K562 (cell line): ENCODE data around the gene FOXN3.

Experiments used
- CEBPB ChIP-seq: fragments of 450-650 bp; IDR thresholded peaks from 2 replicates; pipeline ENCODE4 v1.6.1; 2016; ENCODE audit warnings: missing genetic modification characterization, missing compliant biosample characterization
- HDAC2 ChIP-seq: fragments of 450-650 bp; IDR thresholded peaks from 2 replicates; pipeline ENCODE4 v1.6.1; 2016; ENCODE audit warnings: mild to moderate bottlenecking
- JUND ChIP-seq, 2 experiments: IDR thresholded peaks; 2 replicates in 1 of 2; 3 replicates in 1 of 2; pipeline ENCODE4 v1.6.1; 2011; ENCODE audit warnings: borderline replicate concordance in 2 of 2, low read depth in 2 of 2, low read length in 2 of 2, improper control_type of control experiment in 1 of 2, missing biosample characterization in 1 of 2, missing genetic modification characterization in 1 of 2, missing genetic modification reagents in 1 of 2
- RAD21 ChIP-seq, 2 experiments: fragments of 250-450 bp in 1 of 2; fragments of 450-650 bp in 1 of 2; sonication (Bioruptor Pico) in 1 of 2; formaldehyde crosslinking in 1 of 2; IDR thresholded peaks in 1 of 2; conservative IDR thresholded peaks in 1 of 2; 2 replicates each; pipeline versions ENCODE4 v1.4.0 to v1.8.0; 2020 to 2022; ENCODE audit warnings: mild to moderate bottlenecking in 2 of 2, moderate library complexity in 1 of 2

DNA sequence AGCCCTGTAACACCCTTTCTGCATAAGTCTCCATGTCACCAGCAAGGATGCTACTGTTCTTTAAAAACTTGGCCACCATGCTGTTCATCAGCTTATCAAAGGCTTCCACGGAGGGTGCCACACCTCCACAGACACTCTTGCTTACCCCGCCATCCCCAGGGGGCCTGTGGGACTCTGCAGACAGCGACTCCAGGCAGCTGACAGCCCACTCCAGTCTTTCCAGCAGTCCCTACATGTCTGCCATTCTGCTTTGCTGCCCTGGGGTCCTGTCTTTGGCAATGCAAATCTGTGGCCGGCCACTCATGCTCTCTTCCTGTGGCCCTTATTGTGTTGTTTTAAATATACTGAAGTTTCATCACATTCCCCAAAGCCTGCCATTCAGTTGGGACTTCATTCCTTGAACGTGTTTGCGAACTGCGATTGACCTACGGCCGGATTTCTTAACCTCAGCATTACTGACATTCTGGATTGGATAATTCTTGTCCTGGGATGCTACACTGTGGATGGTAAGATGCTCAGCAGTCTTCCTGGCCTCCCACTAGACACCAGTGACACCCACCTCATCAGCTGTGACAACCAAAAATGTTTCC, 125.6 kb downstream of the FOXN3 start:
- TF ChIP-seq CEBPB (tag) (no peak), JUND (IDR thresholded peaks at IDR 0.05; ENCODE audit: borderline replicate concordance, low read depth, low read length) (no peak), JUND (tag; IDR thresholded peaks at IDR 0.05; ENCODE audit: borderline replicate concordance, low read depth, low read length) (no peak), RAD21 (CRISPR knock-in tag; conservative IDR thresholded peaks at IDR 0.05 in 1 of 2, IDR thresholded peaks at IDR 0.05 in 1 of 2) (no peak), HDAC2 (no peak)
